ENCODE results near the gene LIN28A. TPM values are rescaled to one million over a fixed set of nuclear protein-coding genes. Genes with fewer than 3 reads are reported as not detected.

The LIN28A gene
- total RNA-seq, 4 donors from 2014 or later, result 0.14 TPM; not detected in 3

- Histone ChIP-seq H3K36me3 (no peaks in the 10 kb centered on the region), H3K4me3 (no peak overlapping the region), H3K4me1 (no peaks in the 10 kb centered on the region), H3K27me3 (no peaks in the 10 kb centered on the region), H3K9me3 (no peaks in the 10 kb centered on the region), H3K27ac (no peak overlapping the region)
- intact Hi-C loops (cut with DNase I; ENCODE audit: low total_unique reads), result no loop called here
- TF ChIP-seq POLR2A (IDR thresholded peaks at IDR 0.05), result no peak
- no peak for DNase-seq
Measured at GRCh38 chr1:26450908-26451307, 40.3 kb downstream of the LIN28A start.

GRCh38 chr1:26452459-26453183, 42.0 kb downstream of the LIN28A start:
- Histone ChIP-seq H3K4me1 (no peaks in the 10 kb centered on the region), H3K4me3 (no peak overlapping the region), H3K36me3 (no peaks in the 10 kb centered on the region), H3K9me3 (no peaks in the 10 kb centered on the region), H3K27me3 (no peaks in the 10 kb centered on the region), H3K27ac (no peak overlapping the region)
- no peak for TF ChIP-seq CTCF (IDR thresholded peaks at IDR 0.05)
- no peak for TF ChIP-seq POLR2A (IDR thresholded peaks at IDR 0.05)
- intact Hi-C loops (cut with DNase I; ENCODE audit: low total_unique reads), result no loop called here
- no peak for DNase-seq

- intact Hi-C loops (cut with DNase I; ENCODE audit: low total_unique reads), result no loop called here
- Histone ChIP-seq H3K27me3 (no peaks in the 10 kb centered on the region), H3K36me3 (no peaks in the 10 kb centered on the region), H3K4me1 (no peaks in the 10 kb centered on the region), H3K4me3 (no peak overlapping the region), H3K27ac (no peak overlapping the region), H3K9me3 (no peaks in the 10 kb centered on the region)
- TF ChIP-seq POLR2A (IDR thresholded peaks at IDR 0.05) (no peak), CTCF (IDR thresholded peaks at IDR 0.05) (no peak)
- no peak for DNase-seq
Measured at GRCh38 chr1:26459148-26459547, 48.5 kb downstream of the LIN28A start.

- no peaks in the 10 kb centered on the region for H3K36me3 ChIP-seq
Measured at GRCh38 chr1:26459573-26460031, 49.0 kb downstream of the LIN28A start.

GRCh38 chr1:26468911-26469310, 58.3 kb downstream of the LIN28A start:
- DNase-seq, result peak in 1 of 2 donors; percentile 36
- intact Hi-C loops (cut with DNase I; ENCODE audit: low total_unique reads), result no loop called here
- TF ChIP-seq POLR2A (IDR thresholded peaks at IDR 0.05) (no peak), CTCF (IDR thresholded peaks at IDR 0.05) (no peak)
- peaks cover 1 to 2% of the 10 kb centered on the region in 2 donors for H3K4me1 ChIP-seq
- no peaks in the 10 kb centered on the region for H3K9me3 ChIP-seq
- no peaks in the 10 kb centered on the region for H3K36me3 ChIP-seq
- no peaks in the 10 kb centered on the region for H3K27me3 ChIP-seq
- H3K27ac ChIP-seq, result no peak overlapping the region
- H3K4me3 ChIP-seq, result no peak overlapping the region

More at GRCh38 chr1:26459573-26460031, 49.0 kb downstream of the LIN28A start:
- H3K27me3 ChIP-seq, result no peaks in the 10 kb centered on the region
- H3K9me3 ChIP-seq, result no peaks in the 10 kb centered on the region
- DNase-seq, result no peak
- no peak for TF ChIP-seq POLR2A (IDR thresholded peaks at IDR 0.05)
- no peak for TF ChIP-seq CTCF (IDR thresholded peaks at IDR 0.05)
- H3K27ac ChIP-seq, result no peak overlapping the region
- no peaks in the 10 kb centered on the region for H3K4me1 ChIP-seq
- no peak overlapping the region for H3K4me3 ChIP-seq
- intact Hi-C loops (cut with DNase I; ENCODE audit: low total_unique reads), result no loop called here

Data from uterus (tissue), 4 donors.